Trophoblast cell (in vitro differentiated cells and primary cell): ENCODE measurements around the gene PDIA6.

Experiments used
- DNase-seq, 2 donors: peaks; one replicate each; pipeline ENCODE4 v3.0.0-alpha.2; 2016
- H2AFZ ChIP-seq: 2 replicates; pipeline ENCODE4 v1.6.1; 2013; ENCODE audit warnings: low read length, moderate library complexity, mild to moderate bottlenecking; ENCODE audit not compliant: insufficient read depth, poor library complexity
- H2AK5ac ChIP-seq: 2 replicates; pipeline ENCODE4 v1.6.1; 2013; ENCODE audit warnings: mild to moderate bottlenecking, low read length
- H2BK120ac ChIP-seq: 2 replicates; pipeline ENCODE4 v1.6.1; 2013; ENCODE audit warnings: low read length, mild to moderate bottlenecking, moderate library complexity; ENCODE audit not compliant: insufficient read depth, poor library complexity
- H2BK12ac ChIP-seq: 2 replicates; pipeline ENCODE4 v1.6.1; 2013; ENCODE audit warnings: mild to moderate bottlenecking, low read length, moderate library complexity
- H2BK5ac ChIP-seq: 2 replicates; pipeline ENCODE4 v1.6.1; 2013; ENCODE audit warnings: low read length, low read depth, moderate library complexity, mild to moderate bottlenecking; ENCODE audit not compliant: poor library complexity
- H3K14ac ChIP-seq: 2 replicates; pipeline ENCODE4 v1.6.1; 2013; ENCODE audit warnings: mild to moderate bottlenecking, low read length
- H3K18ac ChIP-seq: 2 replicates; pipeline ENCODE4 v1.6.1; 2013; ENCODE audit warnings: mild to moderate bottlenecking, low read length
- H3K23ac ChIP-seq: 2 replicates; pipeline ENCODE4 v1.6.1; 2013; ENCODE audit warnings: low read length
- H3K27ac ChIP-seq: 2 replicates; pipeline ENCODE4 v1.5.1; 2013; ENCODE audit warnings: low read depth, mild to moderate bottlenecking, inconsistent platforms, low read length, moderate library complexity
- H3K27me3 ChIP-seq: 2 replicates; pipeline ENCODE4 v1.6.1; 2013; ENCODE audit warnings: inconsistent platforms, mild to moderate bottlenecking, low read length, moderate library complexity; ENCODE audit not compliant: insufficient read depth
- H3K36me3 ChIP-seq, 2 experiments: 1 replicate in 1 of 2; 2 replicates in 1 of 2; pipeline ENCODE4 v1.6.1; 2013; ENCODE audit warnings: low read length in 2 of 2, mild to moderate bottlenecking in 2 of 2, moderate library complexity in 1 of 2; ENCODE audit not compliant: insufficient read depth in 2 of 2, control insufficient read depth in 1 of 2
- H3K4ac ChIP-seq: 2 replicates; pipeline ENCODE4 v1.6.1; 2013; ENCODE audit warnings: low read depth, mild to moderate bottlenecking, low read length, moderate library complexity
- H3K4me1 ChIP-seq, 2 experiments: 1 replicate in 1 of 2; 2 replicates in 1 of 2; pipeline ENCODE4 v1.6.1; 2013; ENCODE audit warnings: low read length in 2 of 2, mild to moderate bottlenecking in 2 of 2, moderate library complexity in 1 of 2; ENCODE audit not compliant: insufficient read depth in 2 of 2, control insufficient read depth in 1 of 2
- H3K4me2 ChIP-seq: 2 replicates; pipeline ENCODE4 v1.6.1; 2013; ENCODE audit warnings: inconsistent platforms, mild to moderate bottlenecking, low read length, moderate library complexity
- H3K4me3 ChIP-seq: 2 replicates; pipeline ENCODE4 v1.5.1; 2013; ENCODE audit warnings: mild to moderate bottlenecking, low read depth, low read length, inconsistent platforms
- H3K79me1 ChIP-seq: one replicate; pipeline ENCODE4 v1.6.1; 2013; ENCODE audit warnings: low read length
- H3K79me2 ChIP-seq: 2 replicates; pipeline ENCODE4 v1.6.1; 2013; ENCODE audit warnings: low read length, mild to moderate bottlenecking; ENCODE audit not compliant: control insufficient read depth, insufficient read depth, poor library complexity
- H3K9ac ChIP-seq: 2 replicates; pipeline ENCODE4 v1.6.1; 2013; ENCODE audit warnings: mild to moderate bottlenecking, low read length
- H3K9me3 ChIP-seq: 2 replicates; pipeline ENCODE4 v1.6.1; 2013; ENCODE audit warnings: low read depth, mild to moderate bottlenecking, control low read depth, inconsistent platforms, low read length; ENCODE audit not compliant: insufficient read depth
- H4K12ac ChIP-seq: 2 replicates; pipeline ENCODE4 v1.6.1; 2013; ENCODE audit warnings: low read depth, mild to moderate bottlenecking, low read length, moderate library complexity
- H4K8ac ChIP-seq: 2 replicates; pipeline ENCODE4 v1.6.1; 2013; ENCODE audit warnings: low read depth, mild to moderate bottlenecking, low read length, moderate library complexity
- H4K91ac ChIP-seq: one replicate; pipeline ENCODE4 v1.6.1; 2013; ENCODE audit warnings: low read depth, mild to moderate bottlenecking, low read length, moderate library complexity
- WGBS: extraction: QIAGEN DNeasy Blood & Tissue Kit; methylation state at CpG from one replicate; pipeline ENCODE4 v1.1.7; 2013; ENCODE audit warnings: missing lambda C conversion rate; ENCODE audit not compliant: insufficient read length, insufficient coverage; ENCODE audit errors: extremely low coverage; 5-methylcytosine and 5-hydroxymethylcytosine counted together

Gene PDIA6

DNA sequence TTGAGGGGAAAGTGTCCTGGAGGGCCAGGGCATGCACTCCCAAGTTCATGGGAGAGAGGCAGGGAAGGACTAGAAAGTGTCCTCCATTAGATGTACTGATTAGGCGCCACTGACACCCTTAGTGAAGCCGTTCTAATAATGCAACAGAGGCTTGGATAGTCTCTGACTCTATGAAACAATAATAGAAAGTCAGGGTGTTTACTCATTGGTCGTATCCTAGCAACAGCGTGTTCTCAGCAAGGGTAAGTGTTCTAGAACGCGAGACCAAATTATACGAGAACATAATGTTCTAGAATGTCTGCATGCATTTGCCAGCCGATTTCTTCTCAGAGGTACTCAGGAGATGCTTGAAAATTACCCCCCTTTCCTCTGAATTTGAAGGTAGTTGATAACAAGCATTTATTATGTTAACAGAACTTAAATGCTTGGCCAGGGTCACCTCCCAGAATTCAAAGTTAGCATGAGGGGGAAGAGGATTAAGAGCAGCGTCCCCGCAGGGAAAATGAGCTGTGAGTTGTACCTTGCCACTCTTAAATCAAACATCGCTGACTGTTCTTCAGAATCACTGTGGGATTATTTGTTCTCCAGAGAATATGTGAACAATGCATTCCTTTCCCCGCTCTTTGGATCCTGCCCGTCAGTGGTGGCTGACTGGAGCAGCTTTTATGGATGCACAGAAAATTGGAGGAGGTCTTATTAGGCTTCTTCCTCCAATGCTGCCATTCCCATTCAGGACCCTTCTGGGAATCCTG lies 33.7 kb upstream of the PDIA6 start:
- WGBS = no CpG with 5 or more reads among the region's 13 CpGs
- H3K9ac ChIP-seq = no peak overlapping the region
- H3K4me1 ChIP-seq = peaks cover 0 to 2% of the 10 kb centered on the region in 2 experiments
- no peak overlapping the region for H2BK5ac ChIP-seq
- H3K79me2 ChIP-seq = no peaks in the 10 kb centered on the region
- no peak overlapping the region for H4K12ac ChIP-seq
- no peak overlapping the region for H3K23ac ChIP-seq
- H3K79me1 ChIP-seq = no peaks in the 10 kb centered on the region
- H3K4ac ChIP-seq = no peak overlapping the region
- no peak overlapping the region for H3K4me2 ChIP-seq
- DNase-seq = no peak
- no peak overlapping the region for H2BK12ac ChIP-seq
- H3K4me3 ChIP-seq = no peak overlapping the region
- H2AK5ac ChIP-seq = no peak overlapping the region
- H4K8ac ChIP-seq = no peak overlapping the region
- H3K18ac ChIP-seq = no peak overlapping the region
- no peak overlapping the region for H2AFZ ChIP-seq
- H3K14ac ChIP-seq = no peak overlapping the region
- H3K9me3 ChIP-seq = peaks cover 5% of the 10 kb centered on the region
- no peaks in the 10 kb centered on the region for H3K27me3 ChIP-seq
- no peak overlapping the region for H4K91ac ChIP-seq
- H2BK120ac ChIP-seq = no peak overlapping the region
- no peaks in the 10 kb centered on the region for H3K36me3 ChIP-seq
- H3K27ac ChIP-seq = no peak overlapping the region

DNA sequence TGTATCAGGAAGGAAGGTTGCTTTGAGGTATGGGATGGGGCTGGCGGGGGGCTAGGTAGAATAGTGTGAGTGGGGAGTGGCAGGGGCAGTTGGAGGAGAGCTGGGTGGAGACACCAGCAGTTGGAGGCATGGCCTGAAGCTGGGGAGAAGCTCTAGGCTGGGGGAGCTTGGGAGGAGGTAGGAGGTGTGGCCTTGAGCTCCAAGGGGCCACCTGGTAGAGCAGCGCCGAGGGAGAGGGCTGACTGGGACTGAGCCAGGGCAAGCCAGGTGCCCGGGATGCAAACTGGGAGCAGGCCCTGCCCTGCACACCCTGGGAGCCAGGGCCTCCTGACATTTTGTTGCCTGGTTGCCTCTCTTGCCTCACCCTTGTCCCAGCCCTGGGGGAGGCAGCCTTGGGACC lies 33.1 kb upstream of the PDIA6 start:
- Histone ChIP-seq H3K27ac (no peak overlapping the region), H3K9ac (no peak overlapping the region), H3K4me3 (no peak overlapping the region), H2BK5ac (no peak overlapping the region), H2BK120ac (no peak overlapping the region), H3K4me1 (peaks cover 0 to 2% of the 10 kb centered on the region in 2 experiments), H3K9me3 (peaks cover 9% of the 10 kb centered on the region), H4K12ac (no peak overlapping the region), H3K36me3 (no peaks in the 10 kb centered on the region), H3K18ac (no peak overlapping the region), H3K27me3 (no peaks in the 10 kb centered on the region), H4K91ac (no peak overlapping the region), H3K79me1 (no peaks in the 10 kb centered on the region), H3K14ac (no peak overlapping the region), H3K79me2 (no peaks in the 10 kb centered on the region), H2AK5ac (no peak overlapping the region), H3K4ac (no peak overlapping the region), H3K4me2 (no peak overlapping the region), H3K23ac (no peak overlapping the region), H2BK12ac (no peak overlapping the region), H2AFZ (no peak overlapping the region), H4K8ac (no peak overlapping the region)
- DNase-seq = no peak
- no CpG with 5 or more reads among the region's 4 CpGs for WGBS

GRCh38 chr2:10844097-10844496 lies 31.5 kb upstream of the PDIA6 start:
- Histone ChIP-seq H3K79me2 (no peaks in the 10 kb centered on the region), H3K23ac (no peak overlapping the region), H4K8ac (no peak overlapping the region), H2BK120ac (no peak overlapping the region), H3K18ac (no peak overlapping the region), H3K4ac (no peak overlapping the region), H3K27ac (no peak overlapping the region), H3K4me2 (peak overlapping the region; percentile 35), H3K36me3 (no peaks in the 10 kb centered on the region), H3K79me1 (no peaks in the 10 kb centered on the region), H2BK5ac (no peak overlapping the region), H4K91ac (no peak overlapping the region), H3K4me3 (no peak overlapping the region), H2BK12ac (no peak overlapping the region), H4K12ac (no peak overlapping the region), H3K9me3 (peaks cover 9% of the 10 kb centered on the region), H3K14ac (no peak overlapping the region), H2AK5ac (no peak overlapping the region), H3K27me3 (no peaks in the 10 kb centered on the region), H3K4me1 (peaks cover 0 to 2% of the 10 kb centered on the region in 2 experiments), H3K9ac (no peak overlapping the region), H2AFZ (no peak overlapping the region)
- peak; percentile 91 to 94 for DNase-seq
- no CpG with 5 or more reads among the region's 12 CpGs for WGBS

- H2BK120ac ChIP-seq = no peak overlapping the region
These were observed 29.9 kb upstream of the PDIA6 start for GRCh38 chr2:10842506-10842905.

More at GRCh38 chr2:10842506-10842905, 29.9 kb upstream of the PDIA6 start:
- Histone ChIP-seq H3K9ac (no peak overlapping the region), H3K14ac (no peak overlapping the region), H2AK5ac (no peak overlapping the region), H4K8ac (no peak overlapping the region), H3K23ac (no peak overlapping the region), H4K12ac (no peak overlapping the region), H3K27ac (no peak overlapping the region), H3K79me2 (no peaks in the 10 kb centered on the region), H3K36me3 (no peaks in the 10 kb centered on the region), H3K4me3 (no peak overlapping the region), H4K91ac (no peak overlapping the region), H3K27me3 (no peaks in the 10 kb centered on the region), H3K9me3 (peaks cover 9% of the 10 kb centered on the region), H2AFZ (no peak overlapping the region), H3K4me1 (peaks cover 0 to 2% of the 10 kb centered on the region in 2 experiments), H3K79me1 (no peaks in the 10 kb centered on the region), H3K18ac (no peak overlapping the region), H2BK12ac (no peak overlapping the region), H2BK5ac (no peak overlapping the region), H3K4me2 (no peak overlapping the region), H3K4ac (no peak overlapping the region)
- no CpG with 5 or more reads among the region's 4 CpGs for WGBS
- no peak for DNase-seq
